Renal cortical epithelial cell (primary cell): ENCODE data around the gene SCN3B. TPM values are rescaled to one million over a fixed set of nuclear protein-coding genes. Genes with fewer than 3 reads are reported as not detected.
A peak's percentile ranks its signal among the peaks of the same experiment; 100 is the strongest.

ENCODE experiments used
- DNase-seq: peaks from one replicate; pipeline ENCODE4 v3.0.0-alpha.2; 2011; ENCODE audit warnings: low read depth
- total RNA-seq: library from RNA; depleted of rRNA; stranded (reverse); fragments of >200 nt; gene quantifications from 2 replicates; pipeline ENCODE4 v1.2.3, GENCODE V29; 2014

Gene SCN3B
- total RNA-seq, 1 donor from 2014 or later, result 0.20 TPM

DNA sequence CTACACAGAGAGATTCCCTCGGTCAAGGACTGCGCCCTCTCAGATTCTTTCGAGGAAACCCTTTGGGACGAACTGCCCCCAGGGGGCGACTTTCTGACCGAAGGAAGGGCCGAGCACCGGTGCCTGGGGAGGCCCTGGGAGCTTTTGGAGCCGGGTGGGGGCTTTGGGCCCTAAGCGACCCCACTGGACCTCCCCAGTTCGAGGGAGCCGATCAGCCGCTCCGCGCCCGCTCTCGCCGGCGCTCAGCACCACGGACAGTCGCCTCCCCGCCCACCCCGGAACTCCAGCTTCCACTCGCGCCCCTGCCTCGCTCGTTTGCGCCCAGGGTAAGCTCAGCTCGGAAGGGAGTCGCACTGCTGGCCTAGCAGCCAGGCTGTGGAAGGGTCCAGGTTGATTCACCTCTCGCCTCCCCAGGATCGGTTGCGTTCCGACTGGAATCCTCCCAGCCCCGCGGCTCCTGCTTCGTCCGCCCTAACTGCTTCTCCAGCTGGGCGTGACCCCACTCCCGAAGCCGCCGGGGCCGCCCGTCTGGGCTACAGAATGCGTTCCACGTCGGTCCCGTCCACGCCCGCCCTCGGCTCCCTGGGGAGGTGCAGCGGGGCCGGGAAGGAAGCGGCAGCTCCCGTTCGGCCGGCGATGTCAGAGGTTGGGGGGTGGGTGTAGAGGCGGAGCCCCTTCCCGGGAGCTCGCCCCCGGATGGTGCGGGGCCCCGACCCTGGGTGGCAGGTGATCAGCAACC is 428 bp downstream of the SCN3B start:
- DNase-seq, result peak; percentile 6

DNA sequence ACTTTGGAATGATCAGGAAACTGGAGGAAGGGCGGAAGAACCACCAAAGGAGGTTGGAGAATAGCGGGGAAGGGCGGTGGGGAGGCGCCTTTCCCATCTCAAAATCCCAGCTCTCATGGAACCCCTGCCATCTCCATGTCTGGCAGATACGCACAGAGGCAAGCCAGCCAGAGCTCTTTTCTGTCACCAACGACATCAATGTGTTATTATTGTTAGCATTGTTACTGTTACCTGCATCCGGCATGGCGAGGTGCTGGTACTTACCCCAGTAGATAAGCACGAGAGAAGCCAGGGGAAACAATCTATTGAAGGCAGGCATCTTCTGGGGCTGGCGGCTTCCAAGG is 969 bp downstream of the SCN3B start:
- DNase-seq, result no peak

DNA sequence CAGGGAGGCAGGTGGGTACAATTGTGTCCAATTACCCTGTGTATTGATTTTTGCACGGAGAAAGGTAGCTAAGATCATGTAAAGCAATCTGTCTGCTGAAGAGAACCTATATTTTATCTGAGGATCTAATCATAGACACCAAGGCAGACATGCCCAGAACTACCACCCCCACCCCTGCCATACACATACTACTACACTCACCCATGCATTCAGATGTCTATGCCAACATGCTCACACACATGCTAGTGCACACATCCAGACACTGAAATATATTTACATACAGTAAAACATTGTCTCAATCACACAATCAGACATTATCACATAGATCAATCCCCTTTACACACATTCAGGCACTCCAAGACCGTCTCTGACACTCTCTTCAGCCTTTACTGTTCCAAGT is 1.8 kb downstream of the SCN3B start:
- no peak for DNase-seq

DNA sequence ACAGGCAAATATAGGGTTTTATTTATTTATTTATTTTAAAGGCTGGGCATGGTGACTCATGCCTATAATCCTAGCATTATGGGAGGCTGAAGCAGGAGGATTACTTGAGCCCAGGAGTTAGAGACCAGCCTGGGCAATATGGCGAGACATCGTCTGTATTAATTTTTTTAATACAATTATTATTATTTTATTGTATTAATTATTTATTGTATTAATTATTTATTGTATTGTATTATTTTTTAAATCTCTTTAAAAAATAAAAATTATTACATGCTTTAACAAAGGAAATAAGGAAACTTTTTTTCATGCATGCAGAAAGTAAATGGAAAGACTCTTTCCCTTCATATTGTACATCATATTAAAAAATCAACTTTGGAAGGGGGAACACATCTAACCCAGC is 3.5 kb downstream of the SCN3B start:
- DNase-seq, result no peak

DNA sequence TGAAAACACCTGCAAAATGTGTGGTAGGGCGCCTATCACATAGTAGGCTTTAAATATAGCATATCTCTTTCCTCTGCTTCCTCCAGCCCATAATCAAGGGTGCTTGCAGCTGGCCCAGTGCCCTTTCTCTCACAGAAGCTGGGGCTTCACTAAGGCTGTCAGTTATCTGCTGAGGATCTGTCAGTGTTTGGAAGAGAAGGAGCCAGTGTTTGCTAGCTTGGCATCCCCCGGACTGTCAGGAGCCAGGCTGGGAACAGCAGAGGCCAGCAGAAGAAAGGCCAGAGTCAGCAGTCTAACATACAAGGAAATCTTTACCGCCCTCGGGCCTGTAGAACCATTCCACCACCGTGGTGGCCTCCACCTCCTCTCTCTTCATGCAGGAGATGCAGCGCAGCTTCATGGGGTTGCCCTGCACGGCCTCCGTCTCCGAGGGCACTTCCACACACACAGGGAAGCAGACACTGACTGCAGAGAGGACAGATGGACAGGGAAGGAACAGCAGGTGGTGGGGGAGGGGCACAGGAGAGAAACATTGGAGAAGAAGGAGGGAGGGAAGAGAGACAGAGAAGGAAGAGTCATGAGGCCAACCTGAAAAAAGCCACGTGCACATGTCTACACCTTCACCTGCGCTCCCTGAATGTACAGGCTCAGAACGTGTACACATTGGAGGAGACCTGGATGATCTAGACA is 9.0 kb downstream of the SCN3B start:
- no peak for DNase-seq

DNA sequence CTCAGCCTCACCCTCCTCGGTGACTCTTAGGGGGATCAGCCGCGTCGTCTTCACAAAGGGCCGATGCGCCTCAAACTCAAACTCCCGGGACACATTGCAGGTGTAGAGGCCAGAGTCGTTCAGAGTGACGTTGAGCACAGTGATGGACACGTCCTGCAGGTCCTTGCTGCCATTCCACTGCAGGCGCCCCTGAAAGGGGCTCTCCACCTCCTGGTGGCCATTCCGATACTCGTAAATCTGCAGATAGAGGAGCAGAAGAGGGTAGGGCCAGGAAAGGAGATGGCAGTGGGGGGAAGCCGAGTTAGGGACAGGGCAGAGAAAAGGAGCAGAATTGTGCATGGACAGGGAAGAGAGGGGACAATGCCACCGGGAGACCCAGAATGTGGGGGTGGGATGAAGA is 12.0 kb downstream of the SCN3B start:
- no peak for DNase-seq

DNA sequence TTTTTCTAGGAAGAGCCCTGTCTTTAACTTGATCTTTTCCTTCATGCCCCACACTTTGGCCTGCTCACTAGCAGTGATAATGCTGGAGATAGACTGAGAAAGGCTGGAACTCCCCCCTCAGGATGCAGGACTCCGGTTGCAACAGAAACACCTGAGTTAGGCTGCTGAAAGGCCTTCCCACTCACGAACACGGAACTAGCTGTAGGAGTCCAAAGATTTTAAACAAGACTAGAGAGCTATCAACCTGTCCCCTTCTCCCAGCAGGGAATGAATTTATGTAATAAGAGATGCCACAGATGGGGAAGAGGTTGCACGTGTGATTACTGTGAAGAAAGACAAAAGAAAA is 13.0 kb downstream of the SCN3B start:
- no peak for DNase-seq

DNA sequence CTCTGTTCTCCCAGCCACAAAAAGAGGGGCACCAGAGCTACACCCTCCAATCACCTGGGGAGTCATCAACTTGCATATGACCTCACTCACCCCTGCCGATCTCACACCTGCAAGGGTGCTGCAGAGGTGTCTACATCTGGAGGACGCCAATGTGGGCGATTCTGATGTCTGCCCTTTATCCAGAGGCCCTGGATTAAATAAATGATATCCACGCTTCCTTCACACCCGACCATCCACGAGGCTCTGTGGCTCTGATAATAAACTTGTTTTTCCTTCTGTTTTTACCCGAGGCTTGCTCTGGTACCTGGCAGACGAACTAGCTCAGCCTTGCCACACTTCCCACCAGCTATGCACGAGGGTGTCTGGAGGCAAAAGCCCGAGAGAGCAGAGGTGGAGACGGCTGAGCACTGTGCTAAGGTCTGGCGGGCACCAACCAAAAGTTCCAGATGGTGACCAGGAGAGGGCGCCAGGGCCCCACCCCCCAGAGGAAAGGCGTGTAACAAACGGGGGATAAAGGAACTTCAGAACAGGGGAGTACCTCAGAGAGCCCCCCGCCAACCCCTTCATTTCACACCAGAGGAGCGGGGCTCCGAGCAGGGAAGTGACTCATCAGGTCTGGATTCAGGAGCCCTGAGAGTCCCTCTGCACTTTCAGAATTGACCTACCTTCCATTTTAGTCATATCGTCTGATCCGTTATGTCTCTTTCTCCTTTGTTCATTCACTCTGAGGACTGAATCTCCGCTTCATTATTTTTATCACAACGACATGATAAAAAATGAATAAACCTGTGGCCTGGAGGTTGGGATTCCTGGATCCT is 13.5 kb downstream of the SCN3B start:
- DNase-seq, result no peak

DNA sequence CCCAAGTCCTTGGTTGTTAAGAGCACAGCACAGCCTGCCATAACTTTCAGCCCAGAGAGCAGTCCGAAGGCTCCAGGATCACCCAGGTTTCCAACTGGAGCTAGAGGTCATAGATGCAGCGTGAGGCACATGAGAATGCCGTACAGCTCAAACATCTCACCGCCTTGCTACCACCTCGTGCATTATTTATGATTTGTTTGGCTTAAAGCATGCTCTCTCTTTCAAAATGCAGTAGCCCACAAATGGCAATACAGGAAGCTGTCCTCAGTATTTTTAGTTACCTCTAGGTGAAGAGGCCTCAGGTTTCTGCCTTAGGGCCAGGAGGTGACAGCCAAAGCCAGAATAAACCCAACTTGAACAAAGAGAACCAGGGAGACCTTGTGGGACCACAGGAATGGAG is 14.4 kb downstream of the SCN3B start:
- no peak for DNase-seq

DNA sequence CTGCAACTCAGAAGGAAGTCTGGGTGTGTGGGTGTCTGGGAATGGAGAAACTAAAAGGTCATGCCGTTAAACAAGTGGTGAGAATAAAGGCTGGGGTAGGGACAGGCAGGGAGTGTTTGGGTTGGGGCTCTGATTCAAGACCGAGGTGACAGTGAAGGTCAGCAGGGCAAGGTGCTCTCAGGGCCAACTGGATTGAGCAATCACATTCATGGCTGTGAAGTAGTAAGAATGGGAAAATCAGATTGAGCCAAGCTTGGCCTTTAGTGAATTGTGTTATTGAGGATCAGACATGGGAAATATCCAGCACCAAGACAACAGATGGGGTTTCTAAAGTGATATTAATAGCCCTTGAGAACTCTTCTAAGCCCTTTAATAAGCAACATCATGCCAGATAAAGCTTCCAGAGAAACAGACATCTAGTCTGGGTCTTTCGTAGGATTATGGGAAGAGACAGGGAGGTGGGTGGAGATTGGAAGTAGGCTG is 24.3 kb downstream of the SCN3B start:
- no peak for DNase-seq

DNA sequence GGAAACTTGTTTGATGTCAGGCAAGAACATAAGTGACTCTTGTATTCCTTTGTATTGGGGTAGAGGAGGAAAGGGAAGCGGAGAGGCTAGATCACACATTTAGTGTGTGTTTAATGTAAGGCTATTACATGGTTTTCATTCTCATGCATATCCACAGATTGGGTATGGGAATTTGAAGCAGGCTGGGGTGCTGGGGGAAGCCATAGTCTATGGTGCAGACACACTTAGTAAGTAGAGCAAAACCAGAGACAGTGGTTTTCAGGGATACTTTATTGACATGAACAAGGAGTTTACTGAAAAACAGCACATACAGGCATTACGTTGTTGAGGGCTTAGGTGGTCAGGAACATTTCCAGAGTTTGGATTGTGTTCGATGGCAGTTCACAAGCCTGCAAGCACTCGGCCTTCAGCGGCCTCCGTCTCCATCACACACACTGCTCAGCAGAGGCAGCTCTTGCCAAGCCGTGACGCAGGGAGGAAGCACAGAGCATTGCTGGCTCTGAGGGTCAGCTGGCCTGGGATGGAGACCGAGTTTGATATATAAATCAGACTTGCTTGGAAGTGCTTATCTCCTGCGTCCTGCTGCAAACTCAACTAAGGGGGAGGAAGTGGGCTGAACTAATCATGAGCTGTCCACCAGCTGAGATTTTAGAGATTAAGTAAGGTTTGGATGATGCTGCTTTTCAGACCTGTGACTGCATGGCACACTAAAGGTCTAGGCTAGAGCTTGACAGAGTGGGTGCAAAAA is 25.3 kb downstream of the SCN3B start:
- DNase-seq, result no peak

DNA sequence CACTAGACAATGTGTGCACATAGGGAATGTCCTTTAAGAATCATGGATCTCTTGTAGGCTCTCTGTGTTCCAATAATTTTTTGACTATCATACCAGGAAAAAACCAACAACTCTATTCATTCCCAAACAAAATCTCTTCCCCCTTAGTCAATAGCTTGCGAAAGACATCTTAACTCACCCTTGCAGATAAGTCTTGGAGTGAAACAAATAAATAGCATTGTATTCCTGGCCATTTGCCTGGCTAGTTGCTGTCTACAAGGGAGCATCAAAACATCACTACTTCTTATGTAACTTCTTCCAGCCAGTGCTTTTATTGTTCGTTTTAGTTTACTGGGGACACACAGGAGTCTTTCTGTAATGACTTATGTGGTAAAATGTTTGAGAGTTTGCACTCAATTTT is 29.4 kb downstream of the SCN3B start:
- DNase-seq, result no peak

DNA sequence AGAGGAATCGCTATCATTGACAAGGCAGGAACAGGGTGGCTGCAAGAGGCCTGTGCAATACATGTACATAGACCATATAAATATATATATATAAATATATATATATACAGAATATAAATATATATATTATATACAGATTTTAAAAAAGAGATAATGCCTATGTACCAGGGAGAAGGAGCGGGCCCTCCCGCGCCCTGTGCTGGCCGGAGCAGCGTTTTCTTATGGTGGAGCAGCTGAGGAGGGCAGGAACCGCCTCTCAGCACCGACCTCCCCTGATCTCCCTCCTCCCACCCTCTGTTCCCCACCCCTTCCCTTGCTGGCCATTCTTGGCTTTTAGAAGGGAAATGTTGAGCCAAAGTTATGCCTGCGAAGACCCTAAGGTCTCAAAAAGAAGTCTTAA is 31.8 kb downstream of the SCN3B start:
- no peak for DNase-seq

DNA sequence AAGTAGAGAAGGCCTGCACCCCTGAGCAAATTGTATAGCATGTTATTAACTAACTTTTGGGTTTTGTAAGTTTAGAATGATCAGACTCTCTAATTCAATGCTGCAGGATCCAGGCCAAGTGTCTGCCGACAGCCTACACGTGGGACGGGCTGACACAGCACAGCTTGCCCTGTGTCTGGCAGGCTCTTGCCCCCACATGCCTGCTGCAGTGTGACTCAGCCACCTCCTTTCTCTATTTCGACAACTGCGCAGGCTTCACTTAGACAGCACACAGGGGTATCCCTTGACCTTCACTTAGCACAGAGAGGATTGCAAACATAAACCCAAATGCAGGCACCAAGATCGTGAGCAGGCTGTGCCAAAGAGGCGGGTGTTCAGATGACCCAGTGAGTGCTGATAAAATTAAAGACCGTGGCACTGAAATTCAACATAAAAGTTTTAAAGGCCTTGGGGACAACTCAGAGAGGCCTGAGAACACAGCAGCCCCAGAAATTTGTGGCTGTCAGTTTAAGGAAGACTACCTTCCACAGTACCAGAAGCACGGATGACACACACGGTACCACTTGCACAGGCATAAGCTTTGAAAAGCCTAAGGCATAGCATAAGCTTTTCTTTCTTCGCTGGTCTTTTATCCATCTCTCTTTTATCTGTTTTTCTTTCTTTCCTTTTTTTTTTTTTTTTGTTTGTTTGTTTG is 37.8 kb downstream of the SCN3B start:
- no peak for DNase-seq

DNA sequence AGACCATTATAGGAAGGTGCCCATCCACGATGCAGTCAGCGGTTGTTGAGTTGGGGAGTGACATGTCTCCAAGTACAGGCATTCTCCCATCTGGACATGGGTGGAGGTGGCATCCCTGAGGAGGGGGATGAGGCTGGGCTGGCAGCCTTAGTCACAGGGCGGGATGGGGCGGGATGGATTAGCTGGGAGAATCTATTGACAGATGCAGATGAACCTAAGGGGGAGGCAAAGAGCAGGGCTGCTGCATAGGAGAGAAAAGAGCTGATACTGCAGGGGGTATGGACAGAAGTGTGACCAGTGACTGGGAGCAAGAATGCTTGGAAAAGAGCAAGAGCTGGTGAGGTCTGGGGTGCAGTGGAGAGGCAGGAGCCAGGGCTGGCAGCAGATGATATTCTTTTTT is 42.7 kb downstream of the SCN3B start:
- no peak for DNase-seq

DNA sequence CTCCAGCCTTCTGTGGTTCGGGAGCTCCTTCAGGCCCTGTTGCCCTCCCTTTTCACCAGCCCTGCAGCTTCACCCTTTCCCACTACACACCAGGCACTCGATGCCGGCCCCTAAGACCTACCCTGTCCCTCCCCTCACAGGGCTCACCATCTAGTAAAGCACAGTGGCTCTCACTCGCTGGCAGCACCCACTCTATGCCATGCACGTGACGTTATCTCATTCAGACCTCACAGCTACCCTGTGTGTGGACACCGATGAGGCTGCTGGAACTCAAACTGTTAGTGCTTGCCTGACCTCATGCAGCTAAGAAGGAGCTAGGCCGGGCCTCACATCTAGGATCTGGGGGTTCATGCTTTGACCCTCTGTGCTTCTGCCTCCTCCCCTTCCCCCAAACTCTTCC is 45.5 kb downstream of the SCN3B start:
- DNase-seq, result no peak

DNA sequence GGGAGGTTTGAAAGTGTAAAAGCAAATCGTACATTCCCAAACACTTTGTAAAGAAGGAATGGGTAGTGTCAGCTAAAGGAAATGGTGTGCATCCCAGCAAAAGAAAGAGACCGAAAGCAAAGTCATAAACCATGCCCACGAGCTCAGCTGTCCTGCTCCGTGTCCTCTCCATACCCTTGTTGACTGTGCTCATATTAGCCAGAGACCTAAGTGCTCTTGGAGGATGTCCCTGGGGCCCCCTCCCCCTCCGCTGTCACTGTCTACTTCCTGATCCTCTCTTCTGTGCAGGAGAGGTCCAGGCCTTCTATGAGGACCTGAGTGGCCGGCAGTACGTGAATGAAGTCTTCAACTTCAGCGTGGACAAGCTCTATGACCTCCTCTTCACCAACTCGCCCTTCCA is 46.1 kb downstream of the SCN3B start:
- DNase-seq, result no peak

DNA sequence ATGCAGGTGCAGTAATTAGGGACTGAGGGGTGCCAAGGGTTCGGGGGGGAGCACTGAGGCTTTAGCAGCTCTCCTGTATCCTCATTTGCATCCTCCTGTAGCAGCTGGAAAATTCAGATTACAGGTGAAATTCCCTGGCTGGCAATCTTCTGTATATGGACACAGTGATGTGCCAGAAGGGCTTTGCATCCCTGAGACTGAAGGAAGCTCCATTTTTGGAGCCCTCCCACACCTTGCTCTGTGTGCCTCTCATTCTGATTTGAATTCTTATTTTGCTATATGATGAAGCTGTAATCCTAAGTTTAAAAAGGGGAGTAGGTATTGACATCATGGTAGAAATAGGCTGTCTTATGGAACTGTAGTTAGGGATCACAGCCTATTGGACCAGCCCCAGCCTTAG is 46.6 kb downstream of the SCN3B start:
- DNase-seq, result no peak

DNA sequence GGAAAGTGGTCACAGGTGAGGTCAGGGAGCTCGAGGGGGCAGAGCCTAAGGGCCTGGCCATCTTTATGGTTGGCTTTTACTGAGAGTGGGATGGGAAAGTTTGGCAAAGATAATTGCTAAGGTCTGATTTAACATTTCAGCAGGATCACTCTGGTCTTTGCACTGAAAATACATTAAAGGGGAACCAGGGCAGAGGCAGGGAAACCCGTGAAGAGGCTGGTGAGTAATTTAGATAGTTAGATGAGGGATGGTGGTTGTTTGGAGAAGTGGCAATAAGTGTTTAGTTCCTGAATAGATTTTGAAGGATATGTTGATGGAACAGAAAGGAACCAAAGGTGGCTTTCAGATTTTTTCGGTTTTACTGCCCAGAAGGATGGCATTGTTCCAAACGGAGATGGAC is 50.8 kb downstream of the SCN3B start:
- DNase-seq, result no peak

DNA sequence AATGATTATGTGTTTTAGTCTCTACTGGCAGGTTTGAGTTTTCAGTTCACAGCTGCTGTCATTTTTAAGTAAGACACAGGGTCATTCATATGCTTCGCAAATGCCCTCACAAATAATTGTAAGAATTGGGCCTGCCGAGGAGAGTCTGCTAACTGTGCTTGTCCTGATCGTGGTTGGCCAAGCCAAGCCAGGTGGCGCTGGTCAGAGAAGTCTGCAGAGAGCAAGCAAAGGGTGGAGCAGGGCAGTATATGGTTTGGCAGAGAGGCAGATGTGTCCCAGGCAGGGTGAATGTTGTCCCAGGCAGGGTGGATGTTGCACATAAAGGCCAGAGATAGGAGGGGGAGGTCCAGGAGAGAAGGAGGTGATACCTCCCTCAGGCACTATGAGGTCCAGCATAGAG is 52.7 kb downstream of the SCN3B start:
- DNase-seq, result no peak

DNA sequence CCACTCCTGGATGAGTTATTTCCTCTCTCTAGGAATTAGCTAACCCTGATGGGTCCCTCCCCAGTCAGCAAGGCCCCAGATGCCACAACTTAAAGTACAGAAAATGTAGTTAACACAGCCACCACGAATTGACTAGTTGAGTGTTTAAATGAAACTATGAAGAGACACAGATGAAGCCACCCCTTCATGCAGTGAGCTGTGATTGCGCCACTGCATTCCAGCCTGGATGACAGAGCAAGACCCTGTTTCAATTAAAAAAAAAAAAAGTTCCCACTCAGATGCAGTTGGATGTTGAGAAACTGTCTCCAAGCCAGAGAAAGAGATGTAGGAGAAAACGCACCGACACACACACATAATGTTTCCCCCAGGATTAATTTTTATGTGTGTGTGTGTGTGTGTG is 53.3 kb downstream of the SCN3B start:
- DNase-seq, result peak; percentile 5

DNA sequence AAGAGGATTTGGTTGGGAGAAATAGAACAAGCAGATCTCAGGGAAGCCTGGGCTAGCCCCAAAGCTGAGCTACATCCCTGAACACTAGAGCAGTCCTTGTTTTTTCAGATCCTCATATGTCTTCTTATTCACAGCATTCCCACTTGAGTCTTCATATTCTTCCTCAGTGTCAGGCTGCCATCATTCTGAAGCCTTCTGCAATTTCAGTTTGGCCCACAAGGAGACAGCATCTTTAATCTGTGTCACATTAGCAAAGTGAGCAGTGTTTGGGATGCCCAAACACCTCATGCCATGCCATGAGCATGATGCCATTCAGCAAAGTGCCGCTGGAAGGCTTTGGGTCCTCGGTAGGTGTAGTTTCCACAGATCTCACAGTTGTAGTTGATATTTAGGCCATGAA is 56.6 kb downstream of the SCN3B start:
- no peak for DNase-seq
